ENCODE results near the gene KNOP1. TPM values are rescaled to one million over a fixed set of nuclear protein-coding genes. Genes with fewer than 3 reads are reported as not detected.

The KNOP1 gene
- total RNA-seq, 2 donors from 2014 or later = 4.1 to 5.4 TPM

Other genes with a start within 250 kb of the KNOP1 start
- 10 to 100 TPM; 68.7 to 89.9 TPM for gene GDE1, start 196.1 kb downstream of the KNOP1 start, total RNA-seq
- 1 to 10 TPM; 6.0 to 6.8 TPM for gene CCP110, start 194.3 kb downstream of the KNOP1 start, total RNA-seq
- 10 to 100 TPM; 27.0 to 28.3 TPM for gene VPS35L, start 162.5 kb downstream of the KNOP1 start, total RNA-seq
- gene IQCK, start within 50 bp of the KNOP1 start, total RNA-seq = 10 to 100 TPM in 1 of 2 donors, 1 to 10 TPM in 1; 7.5 to 14.4 TPM
- 10 to 100 TPM; 39.4 to 40.0 TPM for gene GPRC5B, start 166.6 kb upstream of the KNOP1 start, total RNA-seq